Stimulated activated CD4-positive, alpha-beta T cell treated with anti-CD3 and anti-CD28 coated beads, Interleukin-15, amount 100 ng/mL, for 48 hours (primary cell): ENCODE measurements around the gene RHBDL1.

Experiments
- DNase-seq, 2 donors: peaks; one replicate each; pipeline ENCODE4 v3.0.0-alpha.2; 2020; ENCODE audit warnings: low read depth in 2 of 2

The RHBDL1 gene

DNA sequence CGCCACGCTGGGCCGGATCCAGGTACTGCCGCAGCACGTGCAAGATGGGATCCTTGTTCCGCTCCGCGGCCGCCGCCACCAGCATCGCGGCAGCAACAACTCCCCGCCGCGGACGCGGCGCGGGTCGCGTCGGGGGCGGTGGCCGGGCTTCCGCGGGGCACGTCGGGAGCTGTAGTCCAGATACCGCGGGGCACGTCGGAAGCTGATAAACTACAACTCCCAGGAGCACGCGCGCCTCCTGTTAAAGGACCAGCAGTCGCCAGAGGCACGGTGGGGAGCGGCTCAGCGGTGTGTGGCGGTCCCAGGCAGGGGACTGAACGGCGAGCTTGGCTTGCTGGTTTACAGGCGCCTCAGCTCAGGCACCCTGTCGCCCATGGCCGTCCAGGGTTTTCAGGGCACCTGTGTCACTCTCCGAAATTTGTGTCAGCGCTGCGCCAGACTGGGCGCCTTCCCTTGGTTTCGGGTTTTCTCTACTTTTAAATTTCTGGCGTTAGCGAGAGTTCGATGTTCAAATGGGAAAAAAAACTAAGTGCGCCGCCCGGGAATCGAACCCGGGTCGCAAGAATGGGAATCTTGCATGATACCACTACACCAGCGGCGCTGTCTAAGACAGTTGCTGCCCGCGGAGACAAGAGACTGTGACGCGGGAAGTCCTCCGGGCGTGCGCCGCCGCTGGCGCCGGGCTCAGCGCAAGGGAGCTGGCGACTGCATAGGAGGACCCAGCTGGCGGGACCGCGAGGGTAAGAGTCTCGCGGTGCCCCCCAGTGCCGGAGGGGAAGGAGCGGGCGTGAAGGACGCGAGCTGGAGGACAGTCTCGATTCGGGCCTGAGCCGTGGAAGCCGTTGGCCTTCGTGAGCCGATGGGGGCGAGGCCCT, 39.0 kb upstream of the RHBDL1 start, which contains the start of gene METTL26:
Gene METTL26, minus strand, starts transcription at position 100 of the 875 bp plus-strand sequence. Its CDS starts 15 bp downstream, at position 85.
- peak; percentile 88 for DNase-seq

DNA sequence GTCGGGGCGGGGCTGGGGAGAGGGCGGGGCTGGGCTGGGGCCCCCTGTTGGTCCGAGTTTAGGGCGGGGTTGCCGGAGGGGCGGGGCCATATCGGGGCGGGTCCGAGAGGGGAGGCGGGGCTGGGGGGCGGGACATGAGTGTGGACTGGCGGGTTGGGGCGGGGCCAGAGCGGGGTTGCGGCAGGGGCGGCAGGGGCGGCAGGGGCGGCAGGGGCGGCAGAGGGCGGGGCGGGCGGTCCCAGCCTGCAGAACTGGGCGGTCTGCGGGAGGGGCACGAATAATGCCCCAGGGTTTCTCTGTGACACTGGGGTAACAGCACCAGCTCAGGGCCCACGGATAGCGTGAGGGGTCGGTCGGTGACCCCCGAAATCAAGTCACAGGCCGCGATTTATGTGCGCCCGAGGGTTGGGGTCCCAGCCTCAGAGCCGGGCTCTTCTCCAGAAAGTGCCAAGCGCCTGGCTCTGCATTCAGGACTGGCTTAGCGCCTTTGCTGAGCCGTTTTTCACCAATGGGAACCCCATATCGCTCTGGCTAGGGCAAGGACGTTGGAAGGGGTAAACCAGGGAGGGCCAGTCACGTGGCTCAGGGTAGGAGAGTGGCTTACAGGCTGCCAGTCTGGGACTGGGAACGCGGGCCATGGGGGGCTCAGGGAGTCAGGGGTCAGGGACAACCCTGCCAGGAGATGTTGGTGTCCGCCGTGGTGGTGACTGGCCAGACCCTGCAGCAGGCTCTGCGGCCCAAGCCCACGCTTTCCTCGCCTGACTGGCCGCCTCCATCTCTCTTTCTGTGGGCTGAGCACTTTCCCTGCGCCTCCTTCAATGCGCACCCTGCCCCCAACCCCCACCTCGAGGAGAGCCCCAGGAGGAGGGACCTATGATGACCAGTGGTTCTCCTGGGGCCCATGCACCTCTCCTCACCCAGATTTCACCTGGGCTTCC, 38.1 kb upstream of the RHBDL1 start:
- DNase-seq, result peak; percentile 87

DNA sequence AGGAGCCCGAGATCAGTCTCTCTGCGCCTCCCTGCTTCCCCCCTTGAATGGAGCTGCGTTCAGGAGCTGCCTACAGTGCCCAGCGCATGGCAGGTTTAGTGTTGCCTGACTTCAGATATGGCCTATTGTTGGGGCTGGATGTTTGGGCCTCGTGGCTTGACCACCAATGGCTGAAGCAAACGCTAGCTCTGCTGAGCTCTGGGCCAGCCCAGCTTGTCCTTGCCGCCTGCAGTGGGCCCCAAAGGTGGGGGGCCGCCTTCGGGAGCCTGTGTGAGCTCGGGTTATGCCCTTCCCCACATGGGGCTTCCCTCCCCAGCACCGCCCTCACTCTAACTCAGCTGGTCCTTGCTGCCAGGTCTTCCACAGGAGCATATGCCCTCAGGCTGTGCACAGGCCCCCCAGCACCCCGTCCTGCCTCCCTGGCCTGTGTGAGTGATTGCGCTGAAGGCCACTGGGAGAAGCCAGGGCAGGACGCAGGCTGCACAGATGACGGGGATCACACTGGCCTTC, 37.4 kb upstream of the RHBDL1 start:
- DNase-seq, result no peak

DNA sequence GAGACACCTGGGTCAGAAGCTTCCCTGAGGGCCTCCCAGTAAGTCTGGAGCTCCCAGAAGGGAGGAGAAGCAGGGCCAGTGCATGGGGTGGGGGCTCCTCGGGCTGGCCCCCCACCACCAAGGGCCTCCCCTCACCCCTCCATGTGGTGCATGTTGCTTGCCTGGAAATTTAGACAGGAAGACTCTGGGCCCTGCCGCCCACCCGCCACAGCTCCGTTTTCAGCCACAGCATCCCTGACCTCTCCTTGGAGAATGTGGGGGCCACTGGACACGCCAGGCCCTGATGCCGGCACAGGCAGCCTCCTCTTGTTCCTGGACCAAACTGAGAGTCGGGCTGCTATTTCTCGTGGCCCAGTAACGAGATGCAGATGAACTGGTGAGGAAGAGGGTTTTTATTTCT, 36.6 kb upstream of the RHBDL1 start:
- no peak for DNase-seq

DNA sequence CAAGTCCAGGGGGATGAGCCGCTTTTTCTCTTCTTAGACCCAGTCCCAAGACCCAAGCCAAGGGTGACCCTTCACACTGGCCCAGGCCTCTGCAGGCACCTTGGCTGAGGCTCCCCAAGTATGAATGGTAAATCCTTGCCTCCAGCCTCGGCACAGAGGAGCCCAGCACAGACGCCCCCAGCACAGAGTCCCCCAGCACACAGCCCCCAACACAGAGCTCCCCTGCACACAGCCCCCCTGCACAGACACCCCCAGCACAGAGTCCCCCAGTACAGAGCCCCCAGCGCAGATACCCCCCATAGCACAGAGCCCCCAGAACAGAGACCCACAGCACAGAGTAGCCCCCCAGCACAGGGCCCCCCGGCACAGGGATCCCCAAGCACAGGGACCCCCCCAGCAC, 34.9 kb upstream of the RHBDL1 start:
- no peak for DNase-seq

DNA sequence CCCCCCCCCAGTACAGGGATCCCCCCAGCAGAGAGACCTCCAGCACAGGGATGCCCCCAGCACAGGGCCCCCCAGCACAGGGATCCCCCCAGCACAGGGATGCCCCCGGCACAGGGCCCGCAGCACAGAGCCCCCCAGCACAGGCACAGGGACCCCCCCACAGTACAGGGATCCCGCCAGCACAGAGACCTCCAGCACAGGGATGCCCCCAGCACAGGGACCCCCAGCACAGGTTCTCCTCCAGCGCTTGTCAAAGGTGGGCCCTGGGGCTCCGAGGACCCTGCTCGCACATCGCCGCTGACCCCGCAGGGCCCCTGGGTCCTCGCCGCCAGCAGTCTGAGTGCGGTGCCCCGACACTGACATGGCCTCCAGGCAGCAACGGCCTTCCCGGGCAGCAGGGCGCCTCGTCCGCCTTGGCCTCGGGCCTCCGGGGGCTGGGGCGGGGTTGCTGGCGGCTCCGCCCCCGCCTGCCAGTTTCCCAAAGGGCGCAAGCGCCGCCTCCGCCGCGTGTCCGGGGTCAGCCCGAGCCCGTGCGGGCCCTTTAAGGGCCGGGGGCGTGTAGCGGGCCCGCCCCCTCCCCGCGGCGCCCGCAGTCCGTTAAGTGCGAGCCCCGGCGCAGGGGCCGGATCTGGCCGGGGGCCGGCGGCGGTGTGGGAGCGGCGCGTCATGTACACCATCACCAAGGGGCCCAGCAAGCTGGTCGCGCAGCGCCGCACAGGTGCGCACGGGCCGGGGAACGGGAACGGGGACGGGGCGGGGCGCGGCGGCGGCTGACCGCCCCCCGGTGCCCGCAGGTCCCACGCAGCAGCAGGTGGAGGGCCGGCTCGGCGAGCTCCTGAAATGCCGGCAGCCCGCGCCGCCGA, 33.9 kb upstream of the RHBDL1 start, which contains the start of gene MCRIP2:
Gene MCRIP2, plus strand, starts transcription at position 503 of the 863 bp plus-strand sequence. Its CDS starts 164 bp downstream, at position 667.
- DNase-seq, result peak in 1 of 2 donors; percentile 70

DNA sequence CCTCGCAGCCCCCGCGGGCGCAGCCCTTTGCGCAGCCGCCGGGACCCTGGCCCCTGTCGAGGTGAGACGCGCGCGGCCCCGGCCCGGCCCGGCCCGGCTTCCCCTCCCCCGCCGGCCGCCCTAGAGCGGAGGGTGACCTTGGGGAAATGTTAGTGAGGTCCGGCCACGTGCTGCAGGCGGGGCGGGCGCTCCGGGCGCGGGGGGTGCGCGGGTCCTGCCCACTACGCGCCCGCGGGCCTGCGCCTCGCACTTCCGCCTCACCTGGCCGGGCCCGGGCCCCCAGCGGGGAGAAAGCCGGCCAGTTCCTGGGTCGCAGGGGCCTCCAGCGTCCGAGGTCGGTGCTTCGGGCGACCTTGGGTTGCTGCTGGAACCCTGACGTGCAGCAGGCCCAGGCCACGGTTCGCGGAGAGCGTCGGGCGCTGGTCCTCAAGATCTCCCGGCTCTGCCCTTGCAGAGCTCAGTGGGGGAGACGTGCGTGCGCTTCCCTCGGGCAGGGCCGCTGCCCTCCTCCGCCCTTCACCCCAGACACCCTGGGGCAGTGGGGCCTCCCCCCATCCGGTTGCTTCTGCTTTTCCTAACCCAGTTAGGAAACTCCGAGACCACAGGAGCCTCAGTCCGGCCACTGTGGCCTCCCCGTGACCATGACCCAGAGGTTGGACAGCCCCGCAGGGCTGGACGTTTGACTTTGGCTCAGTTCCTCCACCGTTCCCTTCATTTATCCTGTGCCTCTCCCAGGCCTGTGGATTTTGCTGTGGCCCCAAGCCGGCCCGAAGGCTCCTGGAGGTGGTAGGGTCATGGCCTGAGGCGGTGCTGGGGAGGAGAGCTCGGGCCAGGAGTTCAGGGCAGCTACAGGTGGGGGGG, 33.1 kb upstream of the RHBDL1 start:
- DNase-seq, result no peak

DNA sequence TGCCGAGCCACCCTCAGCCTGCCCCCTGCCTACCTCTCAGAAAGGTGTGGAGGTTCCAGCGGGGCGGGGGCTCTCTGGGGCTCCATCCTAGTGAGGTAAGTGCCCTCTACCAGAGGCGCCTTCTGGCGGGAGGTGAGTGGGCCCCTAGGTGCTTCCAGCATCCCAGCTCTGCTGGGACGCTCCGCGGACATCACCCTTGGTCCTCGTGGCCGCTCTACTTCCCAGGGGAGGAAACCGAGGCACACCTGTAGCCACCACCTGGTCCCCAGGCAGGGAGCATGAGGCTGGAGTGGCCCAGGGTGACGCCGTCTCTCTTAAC, 32.5 kb upstream of the RHBDL1 start:
- DNase-seq, result no peak

DNA sequence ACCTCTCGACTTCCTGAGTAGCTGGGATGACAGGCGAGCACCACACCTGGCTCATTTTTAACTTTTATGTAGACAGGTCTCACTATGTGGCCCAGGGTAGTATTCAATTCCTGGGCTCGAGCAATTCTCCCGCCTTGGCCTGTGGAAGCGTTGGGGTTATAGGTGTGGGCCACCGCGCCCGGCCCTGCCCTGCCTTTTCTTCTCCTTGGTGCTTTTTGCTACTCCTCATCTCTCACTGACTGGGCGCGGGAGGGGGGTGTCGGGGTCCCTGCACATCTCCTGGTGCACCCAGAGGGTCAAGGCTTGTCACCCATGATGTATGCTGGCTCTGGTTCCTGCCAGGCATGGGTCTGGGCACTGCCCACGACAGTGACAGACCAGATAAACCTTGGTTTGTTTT, 30.9 kb upstream of the RHBDL1 start:
- no peak for DNase-seq

DNA sequence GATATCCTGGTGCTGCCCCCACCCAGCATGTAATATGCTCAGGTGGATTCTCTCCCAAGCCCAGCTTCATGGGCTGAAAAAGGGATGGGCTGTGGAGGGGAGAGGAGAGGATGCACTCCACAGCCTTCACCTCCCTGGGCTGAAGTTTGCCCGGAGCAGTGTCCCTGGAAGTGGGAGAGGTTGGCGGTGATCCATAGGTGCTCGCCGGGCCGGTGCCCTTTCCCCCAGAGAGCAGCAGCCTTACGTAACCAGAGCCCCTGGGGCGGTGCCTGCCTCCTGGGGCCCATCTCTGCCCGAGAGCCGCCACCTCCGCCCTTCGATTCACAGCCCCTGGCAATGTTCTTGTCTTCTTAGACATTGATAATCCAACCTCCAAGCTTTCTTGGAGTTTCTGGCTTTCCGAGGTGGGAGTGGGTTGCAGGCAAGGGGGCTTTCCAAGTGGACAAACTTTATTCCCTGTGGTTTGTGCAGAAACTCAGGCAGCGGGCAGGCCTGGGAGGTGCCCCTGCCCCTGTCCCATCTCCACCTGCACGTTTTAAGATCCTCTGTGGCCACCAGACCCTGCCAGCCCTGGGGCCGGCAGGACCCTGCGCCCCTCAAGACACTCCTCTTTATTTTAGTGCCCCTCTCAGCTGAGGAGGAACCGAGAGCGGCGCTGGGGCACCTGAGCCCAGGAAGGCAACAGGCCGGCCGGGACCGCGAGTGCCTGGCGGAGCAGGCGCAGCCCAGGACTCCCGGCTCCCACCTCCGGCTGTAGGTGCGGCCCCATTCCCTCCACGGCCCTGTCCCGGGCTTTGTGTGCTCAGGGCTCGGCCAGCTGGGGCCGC, 29.4 kb upstream of the RHBDL1 start:
- DNase-seq, result no peak

DNA sequence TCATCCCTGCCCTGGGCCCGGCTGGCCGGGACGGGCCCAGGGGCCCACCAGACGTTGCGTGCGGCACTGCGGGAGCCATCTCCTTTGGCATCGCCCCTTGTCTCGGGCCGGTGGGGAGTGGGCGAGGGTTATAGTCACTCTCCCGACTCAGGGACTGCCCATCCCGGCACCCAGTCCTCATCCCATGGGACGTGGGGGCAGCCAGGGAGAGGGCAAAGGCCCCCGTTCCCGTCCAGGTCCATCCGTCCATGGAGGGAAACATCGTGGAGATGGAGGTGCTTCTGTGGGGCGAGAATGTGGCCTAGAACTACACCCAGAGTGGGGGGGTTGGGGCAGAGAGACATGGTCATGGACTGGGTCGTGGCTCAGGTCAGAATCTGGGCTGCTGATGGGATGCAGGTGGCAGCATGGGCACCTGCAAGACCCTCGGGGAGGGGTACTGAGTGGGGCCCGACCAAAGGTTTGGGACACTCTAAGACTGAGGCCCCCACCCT, 28.7 kb upstream of the RHBDL1 start:
- DNase-seq, result no peak

DNA sequence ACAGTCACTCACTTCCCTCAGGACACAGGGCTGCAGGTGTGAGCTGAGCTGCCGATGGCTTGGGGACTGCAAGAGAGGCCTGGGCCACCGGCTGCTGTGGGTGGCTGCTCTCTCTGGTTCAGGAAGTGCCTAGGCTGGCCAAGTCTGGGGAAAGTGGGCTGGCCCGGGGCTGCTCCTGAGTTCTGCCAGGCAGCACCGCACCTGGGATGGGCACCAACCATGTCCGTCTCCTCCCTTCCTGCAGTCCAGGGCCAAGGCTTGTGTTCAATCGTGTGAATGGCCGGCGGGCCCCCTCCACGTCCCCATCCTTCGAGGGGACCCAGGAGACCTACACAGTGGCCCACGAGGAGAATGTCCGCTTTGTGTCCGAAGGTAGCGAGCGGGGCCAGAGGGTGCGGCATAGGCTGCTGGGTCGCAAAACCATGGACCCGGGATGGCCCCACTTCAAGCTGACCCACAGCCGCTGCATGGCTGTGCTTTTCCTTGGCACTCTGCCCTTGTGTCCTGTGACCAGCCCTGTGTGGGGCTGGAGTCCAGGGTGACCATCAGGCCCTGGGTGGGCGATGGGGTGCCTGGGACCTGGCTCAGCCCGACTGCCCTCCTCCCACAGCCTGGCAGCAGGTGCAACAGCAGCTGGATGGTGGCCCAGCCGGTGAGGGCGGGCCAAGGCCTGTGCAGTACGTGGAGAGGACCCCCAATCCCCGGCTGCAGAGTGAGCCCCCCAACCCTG, 28.1 kb upstream of the RHBDL1 start:
- DNase-seq, result no peak

DNA sequence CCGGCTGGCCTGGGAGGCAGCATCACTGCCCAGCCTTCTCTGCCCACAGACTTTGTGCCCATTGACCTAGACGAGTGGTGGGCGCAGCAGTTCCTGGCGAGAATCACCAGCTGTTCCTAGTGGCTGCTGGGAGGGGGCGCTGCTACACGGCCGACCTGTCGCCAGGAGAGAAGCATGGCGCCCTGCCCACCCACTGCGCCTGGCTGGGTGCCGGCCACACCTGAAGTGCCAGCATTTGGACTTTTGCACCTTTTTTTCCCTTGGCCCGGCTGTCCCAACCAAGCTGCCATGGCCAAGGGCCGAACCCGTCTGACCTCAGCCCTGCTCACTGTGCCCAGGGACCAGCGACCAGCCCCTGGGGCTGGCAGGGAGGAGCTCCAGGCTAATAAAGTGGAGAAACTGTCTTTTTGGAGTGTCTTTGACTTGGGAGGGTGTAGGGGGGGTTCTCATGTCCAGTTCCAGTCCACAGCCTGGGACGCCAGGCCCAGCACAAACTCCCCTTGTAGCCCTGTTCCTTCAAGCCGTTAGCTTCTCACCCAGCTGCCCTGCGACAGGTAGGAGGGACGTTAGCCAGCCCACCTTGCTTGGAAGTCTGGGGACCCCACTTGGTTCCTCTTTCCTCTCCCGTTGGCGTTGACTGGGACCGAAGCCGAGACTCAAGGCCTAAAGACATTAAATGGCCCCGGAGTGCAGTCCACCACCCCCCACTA, 27.2 kb upstream of the RHBDL1 start:
- peak in 1 of 2 donors; percentile 47 for DNase-seq

DNA sequence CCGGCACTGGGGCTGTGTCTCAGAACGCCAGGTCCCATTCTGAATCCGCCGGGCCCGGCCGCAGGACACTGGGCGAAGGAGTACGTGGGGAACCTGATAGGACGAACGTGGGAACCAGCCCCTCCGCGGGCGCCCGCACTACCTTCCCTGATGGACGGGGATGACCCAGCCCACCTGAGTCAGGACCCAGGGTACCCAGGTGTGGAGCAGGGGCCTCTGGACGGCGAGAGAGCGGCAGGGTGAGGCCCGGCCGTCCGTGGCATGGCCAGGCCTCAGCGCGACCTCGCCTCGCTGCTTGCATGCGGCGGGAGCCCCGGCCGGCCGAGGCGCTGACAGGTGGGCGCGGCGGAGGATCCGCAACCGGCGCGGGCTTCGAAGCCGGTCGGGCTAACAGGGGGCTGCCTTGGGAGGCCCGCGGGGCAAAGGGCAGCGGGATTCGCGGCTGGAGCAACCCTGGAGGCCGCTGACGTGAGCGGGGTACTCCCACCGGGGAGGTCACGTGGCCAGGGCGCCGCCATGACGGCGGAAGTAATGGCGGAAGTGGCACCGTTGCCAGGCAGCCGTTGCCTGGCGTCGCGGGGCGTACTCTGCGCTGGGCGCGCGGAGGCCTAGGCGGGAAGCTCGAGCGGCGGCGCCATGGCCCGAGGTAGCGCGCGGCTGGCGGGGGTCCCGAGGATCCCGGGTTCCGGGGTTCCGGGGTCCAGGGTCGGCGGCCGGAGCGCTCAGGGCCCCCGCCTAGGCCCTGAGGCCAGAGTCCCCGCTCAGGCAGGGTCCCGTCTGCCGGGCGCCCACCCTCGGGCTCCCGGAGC, 26.5 kb upstream of the RHBDL1 start, which contains the start of gene WDR90:
Gene WDR90, plus strand, starts transcription at position 585 of the 809 bp plus-strand sequence. Its CDS starts 52 bp downstream, at position 637.
- peak; percentile 84 to 91 for DNase-seq

DNA sequence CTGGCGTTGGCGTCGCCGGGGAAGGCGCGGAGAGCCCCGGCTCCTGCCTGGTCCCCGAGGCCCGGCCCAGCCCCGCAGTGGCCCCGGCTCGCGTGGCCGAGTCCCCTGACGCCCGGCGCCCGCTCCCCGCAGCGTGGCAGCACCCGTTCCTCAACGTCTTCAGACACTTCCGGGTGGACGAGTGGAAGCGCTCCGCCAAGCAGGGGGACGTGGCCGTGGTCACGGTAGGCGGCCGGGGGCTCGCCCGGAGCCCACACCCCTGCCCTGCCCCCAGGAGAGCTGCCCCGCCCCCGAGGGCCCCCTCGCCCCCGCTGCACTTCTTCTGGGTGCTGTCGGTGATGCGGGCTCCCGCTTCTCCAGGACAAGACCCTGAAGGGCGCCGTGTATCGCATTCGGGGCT, 25.8 kb upstream of the RHBDL1 start:
- DNase-seq, result no peak

DNA sequence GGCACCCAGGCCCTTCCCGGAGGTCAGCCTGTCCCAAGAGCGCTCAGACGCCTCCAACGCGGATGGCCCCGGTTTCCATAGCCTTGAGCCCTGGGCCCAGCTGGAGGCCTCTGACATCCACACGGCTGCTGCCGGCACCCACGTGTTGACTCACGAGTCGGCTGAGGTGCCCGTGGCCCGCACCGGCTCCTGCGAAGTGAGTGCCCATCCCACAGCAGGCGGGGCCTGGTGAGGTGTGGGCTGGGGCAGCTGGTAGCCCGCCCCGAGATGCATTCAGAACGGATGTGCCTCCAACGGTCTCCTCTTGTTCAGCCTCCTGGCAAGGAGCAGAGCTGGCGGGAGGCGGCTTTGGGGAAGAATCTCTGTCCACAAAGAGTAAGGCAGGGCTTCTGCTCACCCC, 23.6 kb upstream of the RHBDL1 start:
- DNase-seq, result no peak
